ENCODE results near the gene CRELD2.

CRELD2 gene

DNA sequence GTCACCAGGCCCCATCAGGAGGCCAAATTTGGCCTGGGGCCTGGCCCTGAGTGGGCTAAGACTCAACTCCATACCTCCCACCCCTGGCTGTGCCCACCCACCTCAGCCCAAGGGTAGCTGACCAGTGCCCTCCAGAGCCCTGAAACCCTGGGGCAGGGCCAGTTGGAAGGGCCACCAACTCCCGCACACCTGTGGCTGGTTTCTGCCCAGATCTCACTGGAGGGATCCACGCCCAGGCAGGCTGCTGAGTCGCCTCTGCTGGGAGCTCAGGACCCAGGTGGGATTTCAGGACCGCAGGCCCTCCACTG lies 33.2 kb downstream of the CRELD2 start:
- TF ChIP-seq POLR2AphosphoS5 (IDR thresholded peaks at IDR 0.05; ENCODE audit: low read depth, low read length) (no peak), SIN3A (IDR thresholded peaks at IDR 0.05; ENCODE audit: borderline replicate concordance, insufficient read depth, low read length) (no peak), FOXP2 (optimal IDR thresholded peaks at IDR 0.05; ENCODE audit: borderline replicate concordance, extremely low read depth, extremely low read length, insufficient read depth) (no peak), TAF1 (IDR thresholded peaks at IDR 0.05; ENCODE audit: borderline replicate concordance, insufficient read depth, low read length) (no peak)
- TF ChIP-seq, protein P1, sequence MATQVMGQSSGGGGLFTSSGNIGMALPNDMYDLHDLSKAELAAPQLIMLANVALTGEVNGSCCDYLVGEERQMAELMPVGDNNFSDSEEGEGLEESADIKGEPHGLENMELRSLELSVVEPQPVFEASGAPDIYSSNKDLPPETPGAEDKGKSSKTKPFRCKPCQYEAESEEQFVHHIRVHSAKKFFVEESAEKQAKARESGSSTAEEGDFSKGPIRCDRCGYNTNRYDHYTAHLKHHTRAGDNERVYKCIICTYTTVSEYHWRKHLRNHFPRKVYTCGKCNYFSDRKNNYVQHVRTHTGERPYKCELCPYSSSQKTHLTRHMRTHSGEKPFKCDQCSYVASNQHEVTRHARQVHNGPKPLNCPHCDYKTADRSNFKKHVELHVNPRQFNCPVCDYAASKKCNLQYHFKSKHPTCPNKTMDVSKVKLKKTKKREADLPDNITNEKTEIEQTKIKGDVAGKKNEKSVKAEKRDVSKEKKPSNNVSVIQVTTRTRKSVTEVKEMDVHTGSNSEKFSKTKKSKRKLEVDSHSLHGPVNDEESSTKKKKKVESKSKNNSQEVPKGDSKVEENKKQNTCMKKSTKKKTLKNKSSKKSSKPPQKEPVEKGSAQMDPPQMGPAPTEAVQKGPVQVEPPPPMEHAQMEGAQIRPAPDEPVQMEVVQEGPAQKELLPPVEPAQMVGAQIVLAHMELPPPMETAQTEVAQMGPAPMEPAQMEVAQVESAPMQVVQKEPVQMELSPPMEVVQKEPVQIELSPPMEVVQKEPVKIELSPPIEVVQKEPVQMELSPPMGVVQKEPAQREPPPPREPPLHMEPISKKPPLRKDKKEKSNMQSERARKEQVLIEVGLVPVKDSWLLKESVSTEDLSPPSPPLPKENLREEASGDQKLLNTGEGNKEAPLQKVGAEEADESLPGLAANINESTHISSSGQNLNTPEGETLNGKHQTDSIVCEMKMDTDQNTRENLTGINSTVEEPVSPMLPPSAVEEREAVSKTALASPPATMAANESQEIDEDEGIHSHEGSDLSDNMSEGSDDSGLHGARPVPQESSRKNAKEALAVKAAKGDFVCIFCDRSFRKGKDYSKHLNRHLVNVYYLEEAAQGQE (IDR thresholded peaks at IDR 0.05; ENCODE audit: insufficient read depth in 1 of 2, low read depth in 2 of 2, low read length in 2 of 2): no peak

DNA sequence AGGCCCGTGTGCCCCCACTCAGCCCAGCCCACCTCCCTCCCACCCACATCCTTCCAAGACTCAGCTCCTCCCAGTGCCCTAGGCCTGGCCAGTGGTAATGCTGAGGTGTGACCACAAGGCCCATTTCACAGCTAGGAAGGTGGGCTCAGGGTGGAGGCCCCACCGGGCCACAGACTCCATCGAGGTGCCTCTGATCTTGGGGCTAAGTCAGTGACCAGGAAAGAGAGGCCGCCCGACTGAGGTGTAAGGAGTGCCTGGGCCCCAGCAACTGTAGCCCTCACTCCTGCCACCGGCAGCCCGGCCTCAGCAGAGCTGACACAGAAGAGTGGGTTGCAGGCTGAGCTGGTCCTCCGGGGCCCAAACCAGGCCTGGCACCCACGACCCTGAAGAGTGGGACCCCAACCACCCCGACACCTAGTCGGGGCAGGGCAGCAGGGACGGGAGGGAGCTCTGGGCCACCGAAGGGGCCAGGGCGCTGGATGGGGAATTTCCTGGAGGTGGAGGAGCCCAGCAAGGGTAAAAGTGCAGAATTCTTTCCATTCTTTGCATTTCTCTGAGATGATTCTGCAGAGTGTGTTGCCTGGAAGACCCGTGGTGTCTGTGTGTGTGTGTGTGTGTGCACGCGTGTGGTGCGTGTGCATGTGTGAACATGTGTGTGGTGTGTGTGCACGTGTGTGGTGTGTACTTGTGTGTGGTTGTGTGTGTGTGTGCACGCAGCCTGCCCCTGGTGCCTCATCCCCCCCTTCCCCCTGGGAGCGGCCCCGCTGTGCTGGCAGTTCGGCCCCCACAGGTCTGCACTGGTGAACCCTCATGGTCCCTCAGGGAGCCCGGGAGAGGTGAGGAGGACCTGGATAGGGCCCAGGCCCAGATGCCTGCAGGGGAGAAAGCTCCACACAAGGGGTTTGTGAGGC lies 33.8 kb downstream of the CRELD2 start:
- TF ChIP-seq, protein P1 (IDR thresholded peaks at IDR 0.05; ENCODE audit: insufficient read depth in 1 of 2, low read depth in 2 of 2, low read length in 2 of 2): no peak
- TF ChIP-seq TAF1 (IDR thresholded peaks at IDR 0.05; ENCODE audit: borderline replicate concordance, insufficient read depth, low read length): no peak
- no peak for TF ChIP-seq SIN3A (IDR thresholded peaks at IDR 0.05; ENCODE audit: borderline replicate concordance, insufficient read depth, low read length)
- no peak for TF ChIP-seq FOXP2 (optimal IDR thresholded peaks at IDR 0.05; ENCODE audit: borderline replicate concordance, extremely low read depth, extremely low read length, insufficient read depth)
- TF ChIP-seq POLR2AphosphoS5 (IDR thresholded peaks at IDR 0.05; ENCODE audit: low read depth, low read length): no peak

DNA sequence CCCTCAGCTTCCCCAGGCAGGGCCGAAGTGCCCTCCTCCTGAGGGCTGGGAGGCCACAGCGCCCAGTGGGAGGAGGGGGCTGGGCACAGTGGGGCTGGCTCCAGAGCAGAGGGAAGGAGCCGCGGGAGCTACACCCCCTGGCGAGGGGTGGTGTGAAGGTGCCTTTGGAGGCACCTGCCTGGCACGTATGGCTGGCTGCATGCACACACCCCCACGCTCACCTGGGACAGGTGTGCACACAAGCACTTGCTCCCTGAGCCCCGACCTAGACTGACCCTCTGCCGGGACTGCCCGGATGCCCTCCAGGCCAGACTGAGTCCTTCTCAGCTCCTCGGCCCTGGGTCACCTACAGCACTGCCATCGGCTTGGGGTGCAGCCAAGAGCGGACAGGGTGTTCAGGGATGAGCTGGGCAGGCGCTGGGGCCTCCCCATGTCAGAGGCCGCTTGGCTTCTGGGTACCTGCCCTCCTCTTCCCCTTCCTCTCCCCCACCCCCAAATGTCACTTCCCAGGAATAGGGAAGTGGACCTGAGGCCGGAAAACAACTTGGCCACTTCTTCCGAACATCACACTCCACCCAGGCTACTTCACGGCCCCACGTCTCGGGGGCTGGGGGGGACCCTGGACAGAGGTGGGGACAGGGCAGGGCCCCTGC lies 34.7 kb downstream of the CRELD2 start:
- TF ChIP-seq POLR2AphosphoS5 (IDR thresholded peaks at IDR 0.05; ENCODE audit: low read depth, low read length) (no peak), FOXP2 (optimal IDR thresholded peaks at IDR 0.05; ENCODE audit: borderline replicate concordance, extremely low read depth, extremely low read length, insufficient read depth) (no peak), TAF1 (IDR thresholded peaks at IDR 0.05; ENCODE audit: borderline replicate concordance, insufficient read depth, low read length) (no peak), SIN3A (IDR thresholded peaks at IDR 0.05; ENCODE audit: borderline replicate concordance, insufficient read depth, low read length) (no peak)
- TF ChIP-seq, protein P1 (IDR thresholded peaks at IDR 0.05; ENCODE audit: insufficient read depth in 1 of 2, low read depth in 2 of 2, low read length in 2 of 2): no peak

DNA sequence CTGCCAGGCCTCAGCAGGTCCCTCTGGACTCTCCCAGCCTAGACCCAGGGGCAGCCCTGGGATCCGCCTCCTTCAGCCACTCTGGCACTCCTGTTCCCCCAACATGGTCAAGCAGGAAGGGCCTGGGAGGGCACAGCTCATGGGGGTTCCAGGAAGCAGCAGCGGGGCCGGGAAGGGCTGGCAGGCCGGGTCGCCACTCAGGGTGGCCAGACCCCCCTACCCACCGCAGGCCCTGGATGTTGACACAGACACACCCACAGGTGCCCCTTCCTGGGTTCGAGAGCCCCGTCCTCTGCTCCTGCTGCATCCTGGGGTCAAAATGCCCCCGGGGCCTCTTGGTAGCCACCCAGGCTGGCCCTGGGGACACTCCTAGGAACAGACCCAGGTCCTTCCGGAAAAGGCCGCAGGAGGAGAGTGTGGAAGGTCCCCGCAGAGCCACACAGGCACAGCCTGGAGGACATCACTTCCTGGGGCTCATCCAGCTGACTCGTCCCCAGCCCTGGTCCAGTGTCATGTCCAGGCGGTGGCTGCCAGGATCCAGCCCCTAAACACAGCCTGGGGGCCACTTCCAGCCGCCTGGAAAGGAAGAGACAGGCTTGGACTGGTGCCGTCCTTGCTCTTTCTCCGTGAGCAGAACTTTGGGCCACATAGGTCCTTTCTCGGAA lies 35.4 kb downstream of the CRELD2 start:
- TF ChIP-seq, protein P1 (IDR thresholded peaks at IDR 0.05; ENCODE audit: insufficient read depth in 1 of 2, low read depth in 2 of 2, low read length in 2 of 2): no peak
- no peak for TF ChIP-seq TAF1 (IDR thresholded peaks at IDR 0.05; ENCODE audit: borderline replicate concordance, insufficient read depth, low read length)
- no peak for TF ChIP-seq SIN3A (IDR thresholded peaks at IDR 0.05; ENCODE audit: borderline replicate concordance, insufficient read depth, low read length)
- TF ChIP-seq FOXP2 (optimal IDR thresholded peaks at IDR 0.05; ENCODE audit: borderline replicate concordance, extremely low read depth, extremely low read length, insufficient read depth): no peak
- TF ChIP-seq POLR2AphosphoS5 (IDR thresholded peaks at IDR 0.05; ENCODE audit: low read depth, low read length): no peak

Measured in PFSK-1 (cell line).